K562 treated with DMSO at 1 percent for 48 hours (cell line): ENCODE data around the gene EXOSC1. TPM values are rescaled to one million over a fixed set of nuclear protein-coding genes. Genes with fewer than 3 reads are reported as not detected.

Experiments
- total RNA-seq: library from RNA; unstranded; fragments of 300-600 nt; gene quantifications from 2 replicates; pipeline ENCODE4 v1.2.3, GENCODE V29; 2022; ENCODE audit warnings: low replicate concordance; ENCODE audit errors: extremely low read depth

The EXOSC1 gene
- not detected in 2 replicates for total RNA-seq

GRCh38 chr10:97445722-97446639 is at the start of gene EXOSC1, which contains the start of gene ZDHHC16:
Gene EXOSC1 (minus strand): TSS chr10:97446006. CDS start chr10:97445985, 21 bp downstream.
Gene ZDHHC16 (plus strand): TSS chr10:97446175. CDS start chr10:97451676, 5,501 bp downstream.

GRCh38 chr10:97425964-97426775 is 19.6 kb downstream of the EXOSC1 start, which contains the start of gene PGAM1:
Gene PGAM1 (plus strand): TSS chr10:97426191. CDS start chr10:97426308, 117 bp downstream.

GRCh38 chr10:97400665-97401454 is 44.9 kb downstream of the EXOSC1 start, which contains the start of gene RRP12:
Gene RRP12 (minus strand): TSS chr10:97401340. CDS start chr10:97401231, 109 bp downstream.

Other genes with a start within 250 kb of the EXOSC1 start
- gene ARHGAP19, start 153.4 kb downstream of the EXOSC1 start, total RNA-seq, result not detected in 2 replicates
- not detected in 2 replicates for gene FRAT1, start 126.7 kb downstream of the EXOSC1 start, total RNA-seq
- gene FRAT2, start 111.3 kb downstream of the EXOSC1 start, total RNA-seq, result not detected in 2 replicates
- gene RRP12, start 44.7 kb downstream of the EXOSC1 start, total RNA-seq, result not detected in 2 replicates
- gene PGAM1, start 19.8 kb downstream of the EXOSC1 start, total RNA-seq, result 259 TPM in 1 of 2 replicates, not detected in the other
- not detected in 2 replicates for gene ZDHHC16, start 169 bp upstream of the EXOSC1 start, total RNA-seq
- gene MMS19, start 52.4 kb upstream of the EXOSC1 start, total RNA-seq, result not detected in 2 replicates
- not detected in 2 replicates for gene UBTD1, start 52.9 kb upstream of the EXOSC1 start, total RNA-seq
- gene ANKRD2, start 126.8 kb upstream of the EXOSC1 start, total RNA-seq, result not detected in 2 replicates
- not detected in 2 replicates for gene HOGA1, start 138.4 kb upstream of the EXOSC1 start, total RNA-seq
- gene C10orf62, start 143.7 kb upstream of the EXOSC1 start, total RNA-seq, result not detected in 2 replicates
- gene MORN4, start 187.5 kb upstream of the EXOSC1 start, total RNA-seq, result not detected in 2 replicates
- gene PI4K2A, start 194.7 kb upstream of the EXOSC1 start, total RNA-seq, result not detected in 2 replicates
- not detected in 2 replicates for gene AVPI1, start 241.2 kb upstream of the EXOSC1 start, total RNA-seq